HL-60 (cell line): Measurements from ENCODE around the gene CDK3.

Experiments
- DNase-seq, 2 experiments: peaks; one replicate each; pipeline ENCODE4 v3.0.0-alpha.2; 2010 to 2020; ENCODE audit warnings: low read depth in 1 of 2, low spot score in 1 of 2
- H3K27ac ChIP-seq: fragments of 250-450 bp; sonication (Bioruptor Pico); replicated peaks from 2 replicates; pipeline ENCODE4 v1.5.1; 2020; ENCODE audit warnings: mild to moderate bottlenecking, moderate library complexity
- H3K27me3 ChIP-seq: fragments of 250-450 bp; sonication (Bioruptor Pico); 2 replicates; pipeline ENCODE4 v1.5.1; 2021; ENCODE audit warnings: mild to moderate bottlenecking, moderate library complexity; ENCODE audit not compliant: insufficient read depth, poor library complexity, severe bottlenecking
- H3K4me3 ChIP-seq: replicated peaks from 2 replicates; pipeline ENCODE4 v1.5.1; 2011; ENCODE audit warnings: mild to moderate bottlenecking, control low read depth, low read length; ENCODE audit not compliant: insufficient read depth
- CTCF ChIP-seq: IDR thresholded peaks from one replicate; pipeline ENCODE4 v1.5.1; 2011; ENCODE audit warnings: low read length, control low read depth, inconsistent platforms; ENCODE audit not compliant: insufficient read depth
- GABPA ChIP-seq: IDR thresholded peaks from 2 replicates; pipeline ENCODE4 v1.6.1; 2012; ENCODE audit warnings: low read depth
- POLR2AphosphoS5 ChIP-seq: IDR thresholded peaks from 2 replicates; pipeline ENCODE4 v1.6.1; 2012; ENCODE audit warnings: low read depth
- REST ChIP-seq: IDR thresholded peaks from 2 replicates; pipeline ENCODE4 v1.6.1; 2012; ENCODE audit warnings: low read depth; ENCODE audit not compliant: insufficient replicate concordance
- SPI1 ChIP-seq: IDR thresholded peaks from 2 replicates; pipeline ENCODE4 v1.6.1; 2012; ENCODE audit warnings: low read depth, mild to moderate bottlenecking, borderline replicate concordance

CDK3 gene

GRCh38 chr17:76054112-76054476 lies 53.4 kb downstream of the CDK3 start:
- no peak for DNase-seq
- no peak for TF ChIP-seq POLR2AphosphoS5
- no peak for TF ChIP-seq CTCF
- no peak for TF ChIP-seq SPI1
- no peak for TF ChIP-seq GABPA
- no peak for TF ChIP-seq REST
- Histone ChIP-seq H3K4me3 (no peak overlapping the region), H3K27me3 (no peaks in the 10 kb centered on the region), H3K27ac (no peak overlapping the region)
